HEK293 (cell line): ENCODE results near the gene CIRBP.

Source experiments
- GFI1B ChIP-seq: fragments of 450-650 bp; formaldehyde crosslinking; IDR thresholded peaks from 2 replicates; pipeline ENCODE4 v1.5.1; 2016; ENCODE audit warnings: missing biosample characterization, missing genetic modification characterization
- HIC1 ChIP-seq: fragments of 450-650 bp; formaldehyde crosslinking; IDR thresholded peaks from 2 replicates; pipeline ENCODE4 v1.5.1; 2016; ENCODE audit warnings: missing biosample characterization, missing genetic modification characterization
- KLF8 ChIP-seq: fragments of 450-650 bp; formaldehyde crosslinking; IDR thresholded peaks from 2 replicates; pipeline ENCODE4 v1.5.1; 2016; ENCODE audit warnings: missing biosample characterization, missing genetic modification characterization
- REST ChIP-seq: fragments of 450-650 bp; formaldehyde crosslinking; IDR thresholded peaks from 2 replicates; pipeline ENCODE4 v1.5.1; 2016; ENCODE audit warnings: missing biosample characterization, missing genetic modification characterization
- SCRT1 ChIP-seq: fragments of 450-650 bp; formaldehyde crosslinking; IDR thresholded peaks from 2 replicates; pipeline ENCODE4 v1.5.1; 2016; ENCODE audit warnings: missing biosample characterization, missing genetic modification characterization, borderline replicate concordance
- SP7 ChIP-seq: fragments of 450-650 bp; formaldehyde crosslinking; IDR thresholded peaks from 2 replicates; pipeline ENCODE4 v1.5.1; 2016; ENCODE audit warnings: missing biosample characterization, missing genetic modification characterization
- YY2 ChIP-seq: fragments of 450-650 bp; formaldehyde crosslinking; IDR thresholded peaks from 2 replicates; pipeline ENCODE4 v1.5.1; 2016; ENCODE audit warnings: missing biosample characterization, missing genetic modification characterization
- ZBTB21 ChIP-seq: fragments of 450-650 bp; formaldehyde crosslinking; IDR thresholded peaks from 2 replicates; pipeline ENCODE4 v1.5.1; 2017; ENCODE audit warnings: missing biosample characterization, missing genetic modification characterization
- ZBTB26 ChIP-seq: fragments of 450-650 bp; formaldehyde crosslinking; optimal IDR thresholded peaks from 2 replicates; pipeline ENCODE3; 2016; ENCODE audit warnings: missing biosample characterization, mild to moderate bottlenecking, missing genetic modification characterization
- ZEB2 ChIP-seq: fragments of 450-650 bp; formaldehyde crosslinking; IDR thresholded peaks from 2 replicates; pipeline ENCODE4 v1.5.1; 2016; ENCODE audit warnings: missing biosample characterization, missing genetic modification characterization
- ZNF10 ChIP-seq: fragments of 450-650 bp; formaldehyde crosslinking; IDR thresholded peaks from 2 replicates; pipeline ENCODE4 v1.5.1; 2017; ENCODE audit warnings: missing biosample characterization, missing genetic modification characterization
- ZNF146 ChIP-seq: fragments of 450-650 bp; formaldehyde crosslinking; IDR thresholded peaks from 2 replicates; pipeline ENCODE4 v1.5.1; 2016; ENCODE audit warnings: missing biosample characterization, missing genetic modification characterization
- ZNF148 ChIP-seq: fragments of 450-650 bp; formaldehyde crosslinking; IDR thresholded peaks from 2 replicates; pipeline ENCODE4 v1.5.0; 2017; ENCODE audit warnings: missing biosample characterization, missing genetic modification characterization, borderline replicate concordance
- ZNF175 ChIP-seq: fragments of 450-650 bp; formaldehyde crosslinking; IDR thresholded peaks from 2 replicates; pipeline ENCODE4 v1.5.1; 2016; ENCODE audit warnings: missing biosample characterization, missing genetic modification characterization
- ZNF184 ChIP-seq: fragments of 450-650 bp; IDR thresholded peaks from 2 replicates; pipeline ENCODE4 v1.5.1; 2018; ENCODE audit warnings: missing biosample characterization, mild to moderate bottlenecking, missing genetic modification characterization
- ZNF202 ChIP-seq: fragments of 450-650 bp; formaldehyde crosslinking; IDR thresholded peaks from 2 replicates; pipeline ENCODE4 v1.5.1; 2016; ENCODE audit warnings: missing biosample characterization, missing genetic modification characterization, borderline replicate concordance
- ZNF211 ChIP-seq: fragments of 450-650 bp; formaldehyde crosslinking; IDR thresholded peaks from 2 replicates; pipeline ENCODE4 v1.5.1; 2016; ENCODE audit warnings: low read depth, missing biosample characterization, missing genetic modification characterization
- ZNF24 ChIP-seq: fragments of 450-650 bp; formaldehyde crosslinking; IDR thresholded peaks from 2 replicates; pipeline ENCODE4 v1.5.1; 2016; ENCODE audit warnings: missing biosample characterization, missing genetic modification characterization
- ZNF324 ChIP-seq: fragments of 450-650 bp; formaldehyde crosslinking; IDR thresholded peaks from 2 replicates; pipeline ENCODE4 v1.5.1; 2016; ENCODE audit warnings: missing biosample characterization, missing genetic modification characterization
- ZNF335 ChIP-seq: fragments of 450-650 bp; formaldehyde crosslinking; conservative IDR thresholded peaks from 2 replicates; pipeline ENCODE4 v1.5.1; 2016; ENCODE audit warnings: missing biosample characterization, missing genetic modification characterization
- ZNF341 ChIP-seq: fragments of 450-650 bp; formaldehyde crosslinking; IDR thresholded peaks from 2 replicates; pipeline ENCODE4; 2016; ENCODE audit warnings: low read depth, missing biosample characterization, missing genetic modification characterization
- ZNF37A ChIP-seq: fragments of 450-650 bp; IDR thresholded peaks from 2 replicates; pipeline ENCODE4 v1.5.1; 2018; ENCODE audit warnings: missing biosample characterization, missing genetic modification characterization
- ZNF423 ChIP-seq: fragments of 450-650 bp; formaldehyde crosslinking; IDR thresholded peaks from 2 replicates; pipeline ENCODE4 v1.5.1; 2016; ENCODE audit warnings: missing biosample characterization, missing genetic modification characterization
- ZNF501 ChIP-seq: fragments of 450-650 bp; formaldehyde crosslinking; IDR thresholded peaks from 2 replicates; pipeline ENCODE4 v1.5.1; 2016; ENCODE audit warnings: missing biosample characterization, missing genetic modification characterization
- ZNF513 ChIP-seq: fragments of 450-650 bp; IDR thresholded peaks from 2 replicates; pipeline ENCODE4 v1.5.1; 2018; ENCODE audit warnings: missing biosample characterization, missing genetic modification characterization
- ZNF530 ChIP-seq: fragments of 450-650 bp; formaldehyde crosslinking; IDR thresholded peaks from 2 replicates; pipeline ENCODE4 v1.5.1; 2016; ENCODE audit warnings: low read depth, missing biosample characterization, missing genetic modification characterization
- ZNF561 ChIP-seq: fragments of 450-650 bp; IDR thresholded peaks from 2 replicates; pipeline ENCODE4 v1.5.1; 2018; ENCODE audit warnings: missing biosample characterization, missing genetic modification characterization, borderline replicate concordance
- ZNF600 ChIP-seq: fragments of 450-650 bp; formaldehyde crosslinking; IDR thresholded peaks from 2 replicates; pipeline ENCODE4 v1.5.1; 2016; ENCODE audit warnings: missing biosample characterization, missing genetic modification characterization
- ZNF664 ChIP-seq: fragments of 450-650 bp; formaldehyde crosslinking; IDR thresholded peaks from 2 replicates; pipeline ENCODE4 v1.5.1; 2016; ENCODE audit warnings: missing biosample characterization, missing genetic modification characterization
- ZNF768 ChIP-seq: fragments of 450-650 bp; formaldehyde crosslinking; IDR thresholded peaks from 2 replicates; pipeline ENCODE4 v1.5.1; 2018; ENCODE audit warnings: missing biosample characterization, mild to moderate bottlenecking, missing genetic modification characterization
- ZNF776 ChIP-seq: fragments of 450-650 bp; formaldehyde crosslinking; IDR thresholded peaks from 2 replicates; pipeline ENCODE4 v1.5.0; 2017; ENCODE audit warnings: missing biosample characterization, missing genetic modification characterization, borderline replicate concordance
- ZNF843 ChIP-seq: fragments of 450-650 bp; formaldehyde crosslinking; IDR thresholded peaks from 2 replicates; pipeline ENCODE4 v1.5.1; 2016; ENCODE audit warnings: missing biosample characterization, missing genetic modification characterization

Gene CIRBP

GRCh38 chr19:1262623-1263123 lies 6.5 kb upstream of the CIRBP start (continued):
- peak; percentile 50; the same call in 1 of the 2 replicates for TF ChIP-seq HIC1 (tag by site-specific recombination)
- no peak for TF ChIP-seq ZNF776 (tag by site-specific recombination)
- TF ChIP-seq ZEB2 (tag by site-specific recombination) = no peak
- TF ChIP-seq ZNF10 (tag by site-specific recombination) = no peak
- peak; percentile 62 for TF ChIP-seq SP7 (tag by site-specific recombination)
- TF ChIP-seq ZNF24 (tag by site-specific recombination) = no peak
- TF ChIP-seq ZNF202 (tag by site-specific recombination) = no peak
- TF ChIP-seq ZNF501 (tag by site-specific recombination) = no peak
- no peak for TF ChIP-seq SCRT1 (tag by site-specific recombination)
- no peak for TF ChIP-seq YY2 (tag by site-specific recombination)
- TF ChIP-seq REST = no peak
- TF ChIP-seq ZNF843 (tag by site-specific recombination) = no peak
- TF ChIP-seq GFI1B (tag by site-specific recombination) = no peak
- no peak for TF ChIP-seq ZNF175 (tag by site-specific recombination)
- no peak for TF ChIP-seq ZNF184 (tag by site-specific recombination)
- no peak for TF ChIP-seq ZNF335 (tag by site-specific recombination)
- TF ChIP-seq ZNF664 (tag by site-specific recombination) = no peak
- TF ChIP-seq ZNF148 = no peak
- no peak for TF ChIP-seq ZNF37A (tag by site-specific recombination)
- TF ChIP-seq ZNF211 = no peak
- no peak for TF ChIP-seq ZNF324 (tag by site-specific recombination)
- TF ChIP-seq ZBTB21 (tag by site-specific recombination) = no peak
- peak; percentile 80 for TF ChIP-seq KLF8 (tag by site-specific recombination)
- no peak for TF ChIP-seq ZNF561
- TF ChIP-seq ZNF146 (tag by site-specific recombination) = no peak
- TF ChIP-seq ZNF513 (tag by site-specific recombination) = no peak
- TF ChIP-seq ZBTB26 = no peak
- TF ChIP-seq ZNF423 = no peak
- TF ChIP-seq ZNF530 = no peak
- TF ChIP-seq ZNF768 (tag by site-specific recombination) = no peak
- TF ChIP-seq ZNF600 (tag by site-specific recombination) = no peak
- peak; percentile 47; the same call in 1 of the 2 replicates for TF ChIP-seq ZNF341 (tag by site-specific recombination)
